PC-3 (cell line): Measurements from ENCODE around the gene FLCN.

ENCODE experiments used
- EZH2 ChIP-seq: fragments of 300-600 bp; sonication (generic); IDR thresholded peaks from one replicate; pipeline ENCODE4 v1.6.1; 2017; ENCODE audit warnings: antibody characterized with exemption, mild to moderate bottlenecking, low read length; ENCODE audit not compliant: unreplicated experiment
- EZH2phosphoT487 ChIP-seq: fragments of 300-600 bp; sonication (generic); IDR thresholded peaks from 2 replicates; pipeline ENCODE4 v1.6.1; 2018; ENCODE audit warnings: mild to moderate bottlenecking, antibody characterized with exemption, low read length, borderline replicate concordance
- TF ChIP-seq, protein P1 (sequence below): fragments of 300-600 bp; sonication (generic); conservative IDR thresholded peaks from 2 replicates; pipeline ENCODE4 v1.5.1; 2017; ENCODE audit warnings: antibody characterized with exemption, low read depth, mild to moderate bottlenecking, low read length

DNA sequence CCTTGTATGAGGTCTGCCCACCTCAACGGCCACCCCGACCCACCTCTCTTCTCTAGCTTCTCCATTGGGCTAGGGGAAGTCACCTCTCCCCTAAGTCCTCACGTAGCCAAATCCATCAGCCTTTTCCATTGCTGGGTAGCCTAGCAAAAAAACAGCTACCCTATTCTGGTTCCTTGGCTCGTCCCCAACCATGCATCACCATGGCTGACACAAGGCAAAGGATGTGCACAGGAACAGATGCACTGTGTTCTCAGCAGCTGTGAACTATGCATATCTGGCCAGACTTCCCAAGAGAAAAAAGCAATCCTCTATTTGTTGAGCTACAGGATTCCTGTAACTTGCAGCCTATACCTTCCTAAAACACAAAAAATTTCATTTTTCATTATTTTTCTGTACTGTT, 22.0 kb upstream of the FLCN start:
- TF ChIP-seq EZH2 (no peak), EZH2phosphoT487 (no peak)
- TF ChIP-seq, protein P1, sequence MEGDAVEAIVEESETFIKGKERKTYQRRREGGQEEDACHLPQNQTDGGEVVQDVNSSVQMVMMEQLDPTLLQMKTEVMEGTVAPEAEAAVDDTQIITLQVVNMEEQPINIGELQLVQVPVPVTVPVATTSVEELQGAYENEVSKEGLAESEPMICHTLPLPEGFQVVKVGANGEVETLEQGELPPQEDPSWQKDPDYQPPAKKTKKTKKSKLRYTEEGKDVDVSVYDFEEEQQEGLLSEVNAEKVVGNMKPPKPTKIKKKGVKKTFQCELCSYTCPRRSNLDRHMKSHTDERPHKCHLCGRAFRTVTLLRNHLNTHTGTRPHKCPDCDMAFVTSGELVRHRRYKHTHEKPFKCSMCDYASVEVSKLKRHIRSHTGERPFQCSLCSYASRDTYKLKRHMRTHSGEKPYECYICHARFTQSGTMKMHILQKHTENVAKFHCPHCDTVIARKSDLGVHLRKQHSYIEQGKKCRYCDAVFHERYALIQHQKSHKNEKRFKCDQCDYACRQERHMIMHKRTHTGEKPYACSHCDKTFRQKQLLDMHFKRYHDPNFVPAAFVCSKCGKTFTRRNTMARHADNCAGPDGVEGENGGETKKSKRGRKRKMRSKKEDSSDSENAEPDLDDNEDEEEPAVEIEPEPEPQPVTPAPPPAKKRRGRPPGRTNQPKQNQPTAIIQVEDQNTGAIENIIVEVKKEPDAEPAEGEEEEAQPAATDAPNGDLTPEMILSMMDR, result no peak
